Measurements from ENCODE around the gene ZWILCH. TPM values are rescaled to one million over a fixed set of nuclear protein-coding genes. Genes with fewer than 3 reads are reported as not detected.
A peak's percentile ranks its signal among the peaks of the same experiment; 100 is the strongest.

The ZWILCH gene
- polyA plus RNA-seq, 3 donors, result 23.0 to 30.9 (median 28.2) TPM

- no peak for DNase-seq
Observed at GRCh38 chr15:66524838-66525237, 19.7 kb downstream of the ZWILCH start.

GRCh38 chr15:66535056-66535455 lies 29.9 kb downstream of the ZWILCH start:
- DNase-seq, result no peak

- DNase-seq, result no peak
Observed at GRCh38 chr15:66542896-66543295, 37.8 kb downstream of the ZWILCH start.

- DNase-seq, result no peak
Observed at GRCh38 chr15:66545255-66545654, 40.1 kb downstream of the ZWILCH start.

- no peak for DNase-seq
Observed at GRCh38 chr15:66555685-66556084, 50.6 kb downstream of the ZWILCH start.

GRCh38 chr15:66558271-66558670 lies 53.1 kb downstream of the ZWILCH start:
- no peak for DNase-seq

GRCh38 chr15:66560856-66561525 lies 55.9 kb downstream of the ZWILCH start:
- no peak for DNase-seq

- DNase-seq, result no peak
Observed at GRCh38 chr15:66563126-66563525, 58.0 kb downstream of the ZWILCH start.

- DNase-seq, result no peak
Observed at GRCh38 chr15:66563566-66564110, 58.5 kb downstream of the ZWILCH start.

GRCh38 chr15:66564136-66565041 lies 59.3 kb downstream of the ZWILCH start:
- no peak for DNase-seq

- DNase-seq, result no peak
Observed at GRCh38 chr15:66565141-66565641, 60.1 kb downstream of the ZWILCH start.

- no peak for DNase-seq
Observed at GRCh38 chr15:66565741-66566144, 60.6 kb downstream of the ZWILCH start, which contains the start of gene LCTL. Gene LCTL (minus strand): TSS chr15:66565998. CDS start chr15:66565365, 633 bp downstream.

GRCh38 chr15:66566963-66567531 lies 61.9 kb downstream of the ZWILCH start:
- DNase-seq, result peak; percentile 71

- DNase-seq, result no peak
Observed at GRCh38 chr15:66567897-66568296, 62.8 kb downstream of the ZWILCH start.

GRCh38 chr15:66569461-66570137 lies 64.5 kb downstream of the ZWILCH start:
- no peak for DNase-seq

GRCh38 chr15:66570327-66570726 lies 65.2 kb downstream of the ZWILCH start:
- no peak for DNase-seq

GRCh38 chr15:66570842-66571478 lies 65.8 kb downstream of the ZWILCH start:
- no peak for DNase-seq

GRCh38 chr15:66572146-66572545 lies 67.0 kb downstream of the ZWILCH start:
- DNase-seq, result no peak

GRCh38 chr15:66573348-66573718 lies 68.2 kb downstream of the ZWILCH start:
- DNase-seq, result no peak

- no peak for DNase-seq
Observed at GRCh38 chr15:66573719-66574595, 68.8 kb downstream of the ZWILCH start.

Data from renal pelvis (tissue), 4 donors.